GM20431 (cell line): ENCODE data around the gene ABCE1.

ENCODE experiments used
- in situ Hi-C: fragments of 300-500 bp; cut with MseI, MboI; formaldehyde crosslinking; loops from one replicate; pipeline ENCODE4 v1.15.0; 2020; ENCODE audit warnings: low sequenced_read_pairs; ENCODE audit not compliant: unreplicated experiment

The ABCE1 gene

DNA sequence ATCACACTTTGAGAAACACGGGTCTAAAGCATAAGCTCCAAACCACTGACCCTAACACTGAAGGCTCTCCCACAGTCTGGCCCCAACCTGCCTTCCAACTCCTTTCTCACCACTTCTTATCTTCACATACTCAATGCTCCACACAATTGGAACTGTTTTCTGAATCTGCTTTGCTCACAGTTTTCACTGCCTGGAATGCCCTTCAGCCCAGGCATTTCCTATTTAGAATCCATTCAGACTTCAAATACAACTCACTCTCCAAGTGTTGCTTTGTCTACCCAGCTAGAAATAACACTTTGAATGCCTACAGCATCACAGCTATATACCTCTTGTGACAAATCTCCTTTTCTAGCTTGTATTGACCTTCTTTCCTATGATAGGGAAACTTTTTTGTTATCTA, 72.1 kb downstream of the ABCE1 start:
- in situ Hi-C loops, result no loop called here

DNA sequence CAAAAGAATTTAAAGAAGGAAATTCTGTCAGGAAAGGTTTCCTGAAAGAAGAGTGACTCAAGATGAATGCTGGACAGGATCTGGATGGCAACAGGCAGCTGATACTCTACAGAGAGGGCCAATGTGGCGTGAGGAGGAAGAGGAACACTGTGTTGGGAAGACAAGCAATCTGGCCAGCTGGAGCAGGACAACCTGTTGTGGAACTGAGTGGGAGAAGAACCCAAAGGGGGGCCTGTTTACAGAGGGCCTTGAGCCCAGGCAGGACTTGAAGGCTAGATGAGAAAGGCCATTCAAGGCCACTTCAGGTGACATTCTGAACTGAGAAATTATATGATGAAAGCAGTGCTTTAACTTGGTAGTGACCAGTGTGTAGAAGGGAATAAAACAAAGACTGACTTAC, 73.8 kb downstream of the ABCE1 start:
- in situ Hi-C loops, result no loop called here

DNA sequence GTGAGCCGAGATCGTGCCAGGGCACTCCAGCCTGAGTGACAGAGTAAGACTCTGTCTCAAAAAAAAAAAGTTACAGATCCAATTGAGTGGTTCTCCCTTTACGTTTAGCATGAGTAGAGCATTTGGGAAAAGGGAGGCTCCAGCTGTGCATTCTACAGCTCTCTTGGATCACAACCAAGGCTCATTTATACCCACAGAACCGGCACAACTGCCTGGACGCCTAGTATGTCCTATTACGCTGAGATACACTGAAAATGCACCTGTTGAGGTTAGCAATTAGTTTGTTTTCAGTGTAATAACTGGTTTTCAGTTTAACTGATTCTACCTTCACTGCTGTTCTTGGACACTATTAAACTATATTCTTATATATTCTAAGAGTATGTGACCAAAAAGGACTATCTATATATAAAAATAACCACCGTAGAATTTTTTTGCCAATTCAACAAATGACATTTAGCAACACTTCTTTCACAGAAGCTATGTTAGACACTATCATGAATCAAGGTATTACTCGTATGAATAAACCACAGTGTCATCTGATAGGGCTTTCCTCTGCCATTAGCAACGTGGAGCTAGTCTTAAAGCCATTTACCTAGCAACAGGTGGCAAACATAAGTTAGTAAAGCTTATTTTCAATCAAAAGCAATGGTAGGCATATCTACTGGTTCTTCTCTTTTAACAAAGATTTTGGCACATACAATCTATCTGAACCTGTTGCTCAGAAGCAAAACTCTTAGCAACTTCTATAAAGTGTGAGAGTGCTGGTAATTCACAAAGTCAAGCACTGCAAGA, 78.7 kb downstream of the ABCE1 start:
- in situ Hi-C loops, result no loop called here

DNA sequence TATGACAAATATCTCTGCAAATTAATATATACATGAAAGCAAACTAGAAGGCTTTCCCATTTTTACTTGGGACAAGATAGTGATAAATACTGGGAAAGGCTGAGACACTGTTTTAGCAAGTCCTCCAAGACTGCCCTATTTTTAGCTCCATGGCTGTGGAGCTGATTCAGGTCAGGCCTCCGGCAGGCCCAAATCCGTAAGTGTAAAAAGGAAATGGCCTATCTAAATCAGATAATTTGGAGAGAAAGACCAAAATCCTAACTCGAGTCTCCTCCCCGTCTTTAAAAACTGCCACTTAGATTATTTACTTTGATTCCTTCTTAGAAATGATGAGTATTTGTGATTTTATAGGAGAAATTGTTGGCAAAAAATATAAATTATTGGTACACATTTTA, 79.4 kb downstream of the ABCE1 start:
- in situ Hi-C loops, result no loop called here

DNA sequence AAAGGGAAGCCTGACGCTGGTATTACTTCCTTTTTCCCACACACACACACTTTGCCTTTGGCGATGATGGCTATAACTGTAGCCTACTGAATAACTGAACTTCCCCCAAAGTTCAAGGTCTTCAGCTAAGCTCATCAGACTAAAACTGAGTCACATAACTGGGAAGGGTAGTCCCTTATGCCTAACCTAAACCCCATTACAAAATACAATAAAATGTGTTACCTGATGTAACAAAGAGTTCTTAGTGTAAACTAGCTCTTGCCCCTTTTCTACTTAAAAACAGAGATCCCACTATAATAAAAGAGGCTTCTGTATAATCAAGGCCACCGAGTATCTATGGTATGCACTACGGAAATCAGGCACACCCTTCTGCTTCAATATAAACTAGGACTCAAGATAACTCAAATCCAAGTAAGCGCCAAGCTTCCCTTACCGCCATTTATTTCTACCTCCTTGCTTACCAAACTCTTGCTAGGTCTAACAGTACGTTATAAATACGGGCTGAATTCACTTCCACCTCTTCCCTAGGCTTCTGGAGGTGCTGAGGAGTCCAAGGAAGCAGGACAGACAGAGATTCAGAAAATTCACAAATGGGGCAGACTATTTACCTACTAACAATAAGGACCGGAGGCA, 79.9 kb downstream of the ABCE1 start:
- in situ Hi-C loops, result no loop called here

DNA sequence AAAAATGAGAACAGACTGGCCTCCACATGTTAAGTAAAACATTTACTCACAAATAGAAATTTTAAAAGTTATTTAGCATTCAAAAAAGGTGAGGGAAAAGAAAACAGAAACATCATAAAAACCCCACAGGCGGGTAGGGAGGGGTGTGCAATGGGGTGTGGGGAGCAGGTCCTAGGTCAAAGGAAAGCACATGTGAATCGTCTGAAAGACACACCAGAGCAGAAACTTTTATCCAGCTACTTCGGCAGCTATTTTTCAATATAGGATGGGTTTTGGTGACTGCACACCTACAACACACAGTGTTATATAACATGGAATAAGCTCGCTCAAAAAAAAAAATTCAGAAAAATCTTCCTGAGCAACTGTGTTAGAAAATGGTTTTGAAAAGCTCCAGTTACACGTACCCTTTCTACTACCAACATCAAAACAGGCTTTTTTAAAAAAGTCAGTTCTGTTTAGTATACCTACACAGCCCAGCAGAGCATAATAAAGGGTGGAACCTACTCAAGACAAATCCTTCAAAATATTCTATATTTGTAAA, 80.7 kb downstream of the ABCE1 start:
- in situ Hi-C loops, result no loop called here
